HCT116 (cell line): ENCODE data around the gene KREMEN2.

Experiments
- ATF3 ChIP-seq: IDR thresholded peaks from 2 replicates; pipeline ENCODE4 v1.6.1; 2012
- CTCF ChIP-seq, 3 experiments: fragments of 200-600 bp in 1 of 3; sonication (generic) in 1 of 3; IDR thresholded peaks in 2 of 3; conservative IDR thresholded peaks in 1 of 3; 2 replicates each; pipeline ENCODE4 v1.5.1; 2012 to 2017; ENCODE audit warnings: low read depth in 2 of 3, low read length in 2 of 3, antibody characterized with exemption in 1 of 3, borderline replicate concordance in 1 of 3, control low read depth in 1 of 3, mild to moderate bottlenecking in 1 of 3, mixed read lengths in 1 of 3, mixed run types in 1 of 3, moderate library complexity in 1 of 3; ENCODE audit not compliant: insufficient read depth in 1 of 3
- FOSL1 ChIP-seq: IDR thresholded peaks from 2 replicates; pipeline ENCODE4 v1.6.1; 2012; ENCODE audit warnings: low read depth
- POLR2AphosphoS5 ChIP-seq: IDR thresholded peaks from 2 replicates; pipeline ENCODE4 v1.6.1; 2011; ENCODE audit warnings: mild to moderate bottlenecking, low read depth, low read length, moderate library complexity
- ZNF274 ChIP-seq: fragments of 200-500 bp; sonication (Bioruptor generic); IDR thresholded peaks from 2 replicates; pipeline ENCODE4 v1.6.1; 2014; ENCODE audit warnings: mild to moderate bottlenecking, low read depth, low read length, inconsistent platforms

- no peak for TF ChIP-seq FOSL1
- no peak for TF ChIP-seq POLR2AphosphoS5
- TF ChIP-seq CTCF (IDR thresholded peaks at IDR 0.05 in 2 of 3, conservative IDR thresholded peaks at IDR 0.05 in 1 of 3; ENCODE audit: borderline replicate concordance in 1 of 3, insufficient read depth in 1 of 3, low read depth in 2 of 3, low read length in 2 of 3), result no peak
- TF ChIP-seq ATF3, result no peak
- no peak for TF ChIP-seq ZNF274
Measured at GRCh38 chr16:2950353-2950724, 13.7 kb upstream of the KREMEN2 start.
